Spleen (tissue), 11 donors: ENCODE data around the gene PRKCG. TPM values are rescaled to one million over a fixed set of nuclear protein-coding genes. Genes with fewer than 3 reads are reported as not detected.
A peak's percentile ranks its signal among the peaks of the same experiment; 100 is the strongest.

Experiments
- DNase-seq: peaks from one replicate; pipeline ENCODE4 v3.0.0-alpha.2; 2020
- H3K27ac ChIP-seq, 8 donors: fragments of 200-600 bp; sonication (generic) in 7 of 8; 1 replicate in 4 of 8; 2 replicates in 4 of 8; pipeline versions ENCODE4 v1.5.0 to v1.8.0; 2016 to 2021; ENCODE audit warnings: inconsistent platforms in 4 of 8, mild to moderate bottlenecking in 4 of 8, moderate library complexity in 1 of 8
- H3K27me3 ChIP-seq, 7 donors: fragments of 200-600 bp; sonication (generic) in 6 of 7; replicated peaks in 1 of 7; 1 replicate in 4 of 7; 2 replicates in 3 of 7; pipeline versions ENCODE4 v1.5.0 to v1.8.0; 2016 to 2021; ENCODE audit warnings: inconsistent platforms in 3 of 7, mild to moderate bottlenecking in 1 of 7
- H3K36me3 ChIP-seq, 6 donors: fragments of 200-600 bp; sonication (generic) in 5 of 6; 1 replicate in 4 of 6; 2 replicates in 2 of 6; pipeline versions ENCODE4 v1.5.0 to v1.8.0; 2016 to 2021; ENCODE audit warnings: inconsistent platforms in 2 of 6
- H3K4me1 ChIP-seq, 6 donors: fragments of 200-600 bp; sonication (generic) in 5 of 6; 1 replicate in 3 of 6; 2 replicates in 3 of 6; pipeline versions ENCODE4 v1.5.0 to v1.8.0; 2016 to 2021; ENCODE audit warnings: inconsistent platforms in 3 of 6
- H3K4me3 ChIP-seq, 8 donors: fragments of 200-600 bp; sonication (generic) in 7 of 8; 1 replicate in 4 of 8; 2 replicates in 4 of 8; pipeline versions ENCODE4 v1.5.0 to v1.8.0; 2016 to 2021; ENCODE audit warnings: inconsistent platforms in 4 of 8, mild to moderate bottlenecking in 4 of 8, moderate library complexity in 2 of 8
- H3K9me3 ChIP-seq, 8 donors: fragments of 200-600 bp; sonication (generic) in 7 of 8; 1 replicate in 4 of 8; 2 replicates in 4 of 8; pipeline versions ENCODE4 v1.5.0 to v1.8.0; 2016 to 2021; ENCODE audit warnings: inconsistent platforms in 4 of 8
- CTCF ChIP-seq, 11 experiments: fragments of 200-600 bp in 7 of 11; fragments of 450-650 bp in 4 of 11; sonication (generic) in 4 of 11; IDR thresholded peaks in 8 of 11; conservative IDR thresholded peaks in 3 of 11; 1 replicate in 7 of 11; 2 replicates in 4 of 11; pipeline versions ENCODE4 v1.4.0 to v1.8.0; 2016 to 2021; ENCODE audit warnings: antibody characterized with exemption in 11 of 11, inconsistent platforms in 4 of 11, mild to moderate bottlenecking in 1 of 11
- POLR2A ChIP-seq, 3 donors: fragments of 450-650 bp; IDR thresholded peaks; one replicate each; pipeline ENCODE4 v1.5.1; 2017; ENCODE audit warnings: antibody characterized with exemption in 3 of 3, mild to moderate bottlenecking in 1 of 3
- POLR2AphosphoS5 ChIP-seq, 3 donors: sonication (generic); formaldehyde crosslinking; IDR thresholded peaks; one replicate each; pipeline ENCODE4 v1.5.1; 2017; ENCODE audit warnings: antibody characterized with exemption in 3 of 3
- WGBS, 5 donors: extraction: QIAGEN DNeasy Blood & Tissue Kit in 3 of 5; methylation state at CpG; one replicate each; pipeline versions ENCODE4 v1.1.5 to v1.1.7; 2013 to 2018; 5-methylcytosine and 5-hydroxymethylcytosine counted together
- intact Hi-C: fragments of 100-400 bp; cut with DNase I; formaldehyde crosslinking; loops from one replicate; pipeline ENCODE4 v1.15.0; 2023; ENCODE audit warnings: low total_unique reads
- polyA plus RNA-seq, 3 donors: library from polyadenylated mRNA; stranded (reverse); fragments of 200-250 nt; gene quantifications; one replicate each; pipeline ENCODE4 v1.2.1, GENCODE V29; 2013
- total RNA-seq, 7 donors: library from RNA; depleted of rRNA in 3 of 7; stranded (reverse); fragments of >200 nt in 3 of 7; fragmentation: NEBNext Ultra II Directional in 4 of 7; extraction: Animal tissue kit (Norgen Biotek cat#: 25700) in 4 of 7; gene quantifications; one replicate each; pipeline versions ENCODE4 v1.1.0 to v1.2.1, GENCODE V29; 2016 to 2021
- donor health status: healthy with polysubstance abuse.
- donor health status: DM: no; HTN: no; CAD: no; lungs with moderate emphysema.
- donor health status: DM: no; HTN: no; CAD: no.
- donor health status: Bipolar disorder and iron deficiency.
- donor health status: healthy.
- donor health status: DM: no; HTN: no; CAD: no.
- donor health status: DM: yes; HTN: yes; CAD: no.

Gene PRKCG
- total and polyA plus RNA-seq, 10 donors: 0.17 TPM; not detected in 9

- H3K27ac ChIP-seq: peak overlapping the region in 3 of 8 donors; percentile 95 to 96 (median 95)
- H3K27me3 ChIP-seq: peaks cover 0 to 37% (median 0%) of the 10 kb centered on the region in 7 donors
- intact Hi-C loops: no loop called here
- TF ChIP-seq CTCF (IDR thresholded peaks at IDR 0.05 in 8 of 11, conservative IDR thresholded peaks at IDR 0.05 in 3 of 11) (no peak), POLR2A (IDR thresholded peaks at IDR 0.05) (no peak), POLR2AphosphoS5 (IDR thresholded peaks at IDR 0.05) (no peak)
- 44 to 65% (median 49%) methylated on average over 9 of the region's 9 CpGs for WGBS, 5 donors
- H3K9me3 ChIP-seq: no peaks in the 10 kb centered on the region
- DNase-seq: no peak
- peak overlapping the region in 1 of 8 donors; percentile 85 for H3K4me3 ChIP-seq
- peaks cover 15 to 56% (median 38%) of the 10 kb centered on the region in 6 donors for H3K4me1 ChIP-seq
- no peaks in the 10 kb centered on the region for H3K36me3 ChIP-seq
Observed at GRCh38 chr19:53865523-53865917, 16.5 kb upstream of the PRKCG start.

GRCh38 chr19:53865918-53866864 lies 15.8 kb upstream of the PRKCG start:
- intact Hi-C loops: no loop called here

GRCh38 chr19:53866865-53867224 lies 15.2 kb upstream of the PRKCG start:
- peak; percentile 85 for DNase-seq
- TF ChIP-seq POLR2AphosphoS5 (IDR thresholded peaks at IDR 0.05): no peak
- TF ChIP-seq POLR2A (IDR thresholded peaks at IDR 0.05): no peak
- TF ChIP-seq CTCF (IDR thresholded peaks at IDR 0.05 in 8 of 11, conservative IDR thresholded peaks at IDR 0.05 in 3 of 11): no peak
- H3K4me1 ChIP-seq: peaks cover 19 to 70% (median 51%) of the 10 kb centered on the region in 6 donors
- H3K9me3 ChIP-seq: no peaks in the 10 kb centered on the region
- peak overlapping the region; percentile 19 to 96 (median 93) for H3K27ac ChIP-seq
- peaks cover 0 to 4% (median 0%) of the 10 kb centered on the region in 6 donors for H3K36me3 ChIP-seq
- H3K4me3 ChIP-seq: peak overlapping the region in 6 of 8 donors; percentile 57 to 85 (median 68)
- H3K27me3 ChIP-seq: peaks cover 0 to 37% (median 0%) of the 10 kb centered on the region in 7 donors
- intact Hi-C loops: no loop called here
- WGBS, 5 donors: 47 to 68% (median 60%) methylated on average over 10 to 14 of the region's 14 CpGs

More at GRCh38 chr19:53865918-53866864, 15.8 kb upstream of the PRKCG start:
- Histone ChIP-seq H3K4me3 (peak overlapping the region; percentile 2 to 85 (median 62)), H3K36me3 (peaks cover 0 to 4% (median 0%) of the 10 kb centered on the region in 6 donors), H3K27ac (peak overlapping the region; percentile 19 to 96 (median 93)), H3K27me3 (peaks cover 0 to 37% (median 0%) of the 10 kb centered on the region in 7 donors), H3K9me3 (no peaks in the 10 kb centered on the region), H3K4me1 (peaks cover 19 to 63% (median 45%) of the 10 kb centered on the region in 6 donors)
- 4 to 12% (median 8%) methylated on average over 35 to 50 of the region's 50 CpGs for WGBS, 5 donors
- TF ChIP-seq POLR2AphosphoS5 (IDR thresholded peaks at IDR 0.05): peak; percentile 47 to 75 (median 65)
- TF ChIP-seq CTCF (IDR thresholded peaks at IDR 0.05 in 8 of 11, conservative IDR thresholded peaks at IDR 0.05 in 3 of 11): peak in 2 of 11 experiments; percentile 5 to 26
- no peak for TF ChIP-seq POLR2A (IDR thresholded peaks at IDR 0.05)
- peak; percentile 92 for DNase-seq
